ENCODE results near the gene LIN7B. TPM values are rescaled to one million over a fixed set of nuclear protein-coding genes. Genes with fewer than 3 reads are reported as not detected.

LIN7B gene
- total RNA-seq: 4.9 and 5.3 TPM in 2 replicates

GRCh38 chr19:49113762-49114629 lies at the start of gene LIN7B:
LIN7B (plus strand) TSS chr19:49114370; CDS start chr19:49114405, 35 bp downstream.

GRCh38 chr19:49064768-49065611 lies 49.2 kb upstream of the LIN7B start, which contains the start of gene NTF4:
NTF4 (minus strand) TSS chr19:49064818; CDS start chr19:49061997, 2,821 bp downstream.

GRCh38 chr19:49085020-49085867 lies 28.9 kb upstream of the LIN7B start, which contains the start of gene SNRNP70:
SNRNP70 (plus strand) TSS chr19:49085451; CDS start chr19:49086415, 964 bp downstream.

GRCh38 chr19:49118565-49119410 lies 4.6 kb downstream of the LIN7B start, which contains the start of gene C19orf73:
C19orf73 (minus strand) TSS chr19:49119143; CDS start chr19:49119022, 121 bp downstream.

GRCh38 chr19:49119411-49120324 lies 5.5 kb downstream of the LIN7B start, which contains the start of gene PPFIA3:
PPFIA3 (plus strand) TSS chr19:49119544; CDS start chr19:49127874, 8,330 bp downstream.

GRCh38 chr19:49155005-49155819 lies 41.0 kb downstream of the LIN7B start, which contains the start of gene HRC:
HRC (minus strand) TSS chr19:49155396; CDS start chr19:49155237, 159 bp downstream.

GRCh38 chr19:49157445-49158224 lies 43.5 kb downstream of the LIN7B start, which contains the start of gene TRPM4:
TRPM4 (plus strand) TSS chr19:49157792; CDS start chr19:49157867, 75 bp downstream.

Other genes with a start within 250 kb of the LIN7B start
- gene PLEKHA4, start 245.8 kb upstream of the LIN7B start, total RNA-seq: 0.93 and 0.98 TPM in 2 replicates
- gene PPP1R15A, start 241.9 kb upstream of the LIN7B start, total RNA-seq: 77.9 and 85.9 TPM in 2 replicates
- gene TULP2, start 215.6 kb upstream of the LIN7B start, total RNA-seq: not detected in 2 replicates
- gene NUCB1, start 214.1 kb upstream of the LIN7B start, total RNA-seq: 222 and 225 TPM in 2 replicates
- not detected in 2 replicates for gene DHDH, start 180.7 kb upstream of the LIN7B start, total RNA-seq
- gene BAX, start 159.5 kb upstream of the LIN7B start, total RNA-seq: 183 and 190 TPM in 2 replicates
- gene FTL, start 149.1 kb upstream of the LIN7B start, total RNA-seq: 3,431 and 3,702 TPM in 2 replicates
- 34.5 and 35.0 TPM in 2 replicates for gene GYS1, start 121.1 kb upstream of the LIN7B start, total RNA-seq
- 231 and 259 TPM in 2 replicates for gene RUVBL2, start 120.5 kb upstream of the LIN7B start, total RNA-seq
- gene LHB, start 97.3 kb upstream of the LIN7B start, total RNA-seq: not detected in 2 replicates
- gene CGB3, start 90.0 kb upstream of the LIN7B start, total RNA-seq: not detected in 2 replicates
- not detected in 2 replicates for gene CGB2, start 82.5 kb upstream of the LIN7B start, total RNA-seq
- not detected in 2 replicates for gene CGB1, start 77.5 kb upstream of the LIN7B start, total RNA-seq
- not detected in 2 replicates for gene CGB5, start 70.5 kb upstream of the LIN7B start, total RNA-seq
- not detected in 2 replicates for gene CGB8, start 65.3 kb upstream of the LIN7B start, total RNA-seq
- gene CGB7, start 56.6 kb upstream of the LIN7B start, total RNA-seq: 0.53 TPM in 1 of 2 replicates, not detected in the other
- gene NTF4, start 49.6 kb upstream of the LIN7B start, total RNA-seq: not detected in 2 replicates
- not detected in 2 replicates for gene KCNA7, start 41.7 kb upstream of the LIN7B start, total RNA-seq
- 173 and 204 TPM in 2 replicates for gene SNRNP70, start 28.9 kb upstream of the LIN7B start, total RNA-seq
- gene C19orf73, start 4.8 kb downstream of the LIN7B start, total RNA-seq: 2.1 and 3.3 TPM in 2 replicates
- gene PPFIA3, start 5.2 kb downstream of the LIN7B start, total RNA-seq: 3.4 and 3.9 TPM in 2 replicates
- gene HRC, start 41.0 kb downstream of the LIN7B start, total RNA-seq: not detected in 2 replicates
- 19.6 and 25.9 TPM in 2 replicates for gene TRPM4, start 43.4 kb downstream of the LIN7B start, total RNA-seq
- gene SLC6A16, start 210.8 kb downstream of the LIN7B start, total RNA-seq: 0.07 and 0.10 TPM in 2 replicates
- gene CD37, start 221.0 kb downstream of the LIN7B start, total RNA-seq: not detected in 2 replicates
- 56.6 and 65.2 TPM in 2 replicates for gene TEAD2, start 248.0 kb downstream of the LIN7B start, total RNA-seq
- not detected in 2 replicates for gene DKKL1, start 249.5 kb downstream of the LIN7B start, total RNA-seq

Data from mammary microvascular endothelial cell (primary cell).